ENCODE measurements around the gene STRIT1.

The STRIT1 gene

DNA sequence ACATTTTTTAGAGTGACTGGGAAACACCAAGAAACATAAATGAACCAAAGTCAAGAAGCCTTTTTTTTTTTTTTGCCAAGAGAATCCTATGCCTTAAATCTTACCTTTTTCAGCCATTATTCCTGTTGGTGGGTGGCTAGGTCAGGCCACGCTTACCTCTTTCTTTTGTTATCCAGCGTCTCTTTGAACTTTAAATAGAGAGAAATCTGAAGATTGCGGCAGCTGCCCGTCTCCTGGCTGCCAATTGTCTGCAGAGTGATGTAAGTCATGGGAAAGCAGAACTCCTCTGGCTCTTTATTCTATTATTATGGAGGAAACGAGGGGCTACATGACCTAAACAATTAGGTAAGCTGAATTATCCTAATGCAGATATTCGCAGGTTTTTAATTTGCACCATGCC is at the start of gene STRIT1:
Gene STRIT1, minus strand, starts transcription at position 168 of the 400 bp plus-strand sequence.
- DNase-seq, result no peak

DNA sequence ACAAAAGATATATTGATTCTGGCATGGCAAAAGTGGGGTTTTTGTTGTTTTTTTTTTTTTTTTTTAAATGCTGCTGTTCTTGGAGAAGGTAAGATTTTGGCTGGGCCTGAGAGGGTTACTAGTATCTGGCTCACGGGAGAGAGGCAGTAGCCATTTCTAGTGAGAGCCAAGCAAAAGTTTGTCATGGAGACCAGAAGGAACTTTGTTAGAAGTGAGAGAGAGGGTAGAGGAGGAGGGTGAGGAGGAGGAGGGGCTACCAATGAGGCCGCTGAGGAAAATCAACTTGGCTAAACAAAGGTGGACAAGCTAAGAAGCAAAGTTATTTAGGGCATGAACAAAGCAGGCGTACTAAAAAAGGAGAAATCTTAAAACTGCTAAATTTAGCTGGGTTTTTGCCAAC is 48.9 kb upstream of the STRIT1 start:
- DNase-seq, result no peak

DNA sequence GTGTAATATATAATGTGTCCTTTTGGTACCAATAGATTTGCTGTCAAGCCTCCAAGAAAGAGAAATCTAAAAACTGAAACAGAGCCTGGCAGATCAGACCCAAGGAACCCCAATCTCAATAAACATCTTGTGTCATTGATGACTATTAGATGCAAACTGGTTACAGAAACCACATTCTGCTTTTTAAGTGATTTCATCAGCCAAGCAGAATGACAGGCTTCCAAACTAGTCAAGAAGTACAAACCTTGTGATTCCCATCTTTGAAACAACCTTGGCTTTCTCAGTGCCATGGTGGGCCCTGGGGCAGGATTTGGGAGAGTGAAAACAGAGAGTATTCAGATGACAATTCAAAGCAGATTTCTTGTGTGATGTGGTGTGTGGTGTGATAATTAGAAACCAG is 45.6 kb upstream of the STRIT1 start:
- no peak for DNase-seq

DNA sequence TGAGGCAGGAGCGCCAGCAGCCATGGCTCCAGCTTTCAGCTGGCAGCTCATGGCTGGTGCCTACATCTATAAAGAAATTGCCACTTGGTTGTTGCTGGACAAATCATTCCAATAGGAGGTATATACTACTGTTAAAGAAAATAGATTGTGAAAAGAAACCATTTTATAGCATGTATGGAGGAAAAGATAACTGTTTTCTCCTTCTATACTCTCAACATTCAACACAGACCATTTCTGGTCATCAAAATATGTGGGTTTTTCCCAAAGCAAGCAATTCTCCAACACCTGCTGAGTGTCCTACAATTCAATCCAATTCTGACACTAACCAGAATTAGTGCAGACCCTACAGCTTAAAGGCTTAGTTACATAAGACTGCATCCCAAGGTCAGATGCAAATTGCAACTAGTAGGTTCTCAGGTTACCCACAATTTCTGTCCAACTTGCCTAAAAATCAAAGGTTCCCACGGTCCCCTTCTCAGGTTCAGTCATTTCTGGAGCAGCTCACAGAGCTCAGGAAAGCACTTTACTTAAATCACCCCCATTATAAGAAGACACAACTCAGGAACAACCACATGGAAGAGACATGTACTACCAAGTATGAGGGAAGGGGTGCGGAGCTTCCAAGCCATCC is 42.4 kb upstream of the STRIT1 start:
- no peak for DNase-seq

DNA sequence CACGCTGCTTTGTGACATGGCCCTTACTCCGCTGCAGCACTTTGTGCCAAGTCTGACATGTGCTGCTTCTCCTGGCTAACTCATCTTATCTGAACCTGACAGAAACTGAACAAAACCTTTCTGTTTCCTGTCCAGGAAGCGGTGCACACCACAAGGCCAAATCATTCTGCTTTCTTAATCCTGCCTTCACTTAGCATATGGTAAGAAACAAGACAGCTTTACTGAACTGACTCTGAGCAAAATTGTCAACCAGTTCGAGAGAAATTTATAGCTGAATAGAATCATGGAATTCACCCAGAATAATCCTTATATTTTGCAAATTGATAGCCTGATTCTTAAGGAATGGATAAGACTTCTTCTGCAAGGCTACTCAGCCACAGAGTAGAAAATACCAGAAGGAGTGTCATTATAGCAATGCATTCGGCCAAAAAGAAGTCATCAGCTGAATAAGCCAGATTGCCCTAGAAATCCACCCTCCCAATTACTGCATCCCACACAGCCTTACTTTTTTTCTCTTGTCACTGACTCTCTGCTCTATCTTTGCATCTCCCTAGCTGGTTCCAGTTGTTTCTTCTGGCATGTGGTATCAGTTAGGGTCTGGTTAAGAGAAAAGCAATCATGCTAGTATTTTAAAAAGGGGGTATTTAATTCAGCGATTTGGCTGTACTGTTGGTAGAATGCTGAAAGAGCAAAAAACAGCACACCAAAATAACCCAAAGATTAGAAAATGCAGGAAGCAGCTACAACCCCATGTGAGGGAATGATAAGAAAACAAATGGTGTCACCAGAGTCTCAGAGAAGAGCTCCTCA is 41.6 kb upstream of the STRIT1 start:
- no peak for DNase-seq

DNA sequence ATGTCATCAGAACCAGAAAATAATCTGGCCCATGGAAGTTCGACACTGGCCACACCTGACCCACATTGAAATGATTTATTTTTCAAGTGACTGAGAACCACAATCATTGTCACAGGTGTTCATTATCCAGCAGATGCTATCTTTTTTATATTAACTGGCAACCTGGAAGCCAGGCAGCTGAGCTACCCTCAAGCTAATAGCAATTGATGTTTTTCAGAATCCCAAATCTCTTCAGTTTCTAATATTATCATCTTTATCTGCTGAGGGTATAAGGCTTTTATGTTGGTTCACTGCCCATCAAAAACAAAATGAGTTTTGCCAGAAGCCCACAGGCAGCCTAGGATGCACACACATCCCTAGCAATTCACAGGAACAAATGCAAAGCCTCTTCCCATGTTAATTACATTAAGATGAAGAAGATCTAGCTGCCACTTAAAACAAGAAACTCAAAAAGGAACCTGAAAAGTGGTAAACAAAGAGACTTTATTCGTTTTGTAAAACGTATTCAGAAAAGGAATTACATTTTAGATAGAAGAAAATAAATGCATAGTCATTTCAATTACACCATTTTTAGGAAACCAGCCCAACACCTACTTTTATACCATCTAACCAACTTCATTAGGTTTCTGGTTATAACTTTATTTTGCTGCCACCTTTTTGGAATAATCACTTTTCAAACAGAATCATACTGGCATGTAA is 40.9 kb upstream of the STRIT1 start:
- DNase-seq, result no peak

DNA sequence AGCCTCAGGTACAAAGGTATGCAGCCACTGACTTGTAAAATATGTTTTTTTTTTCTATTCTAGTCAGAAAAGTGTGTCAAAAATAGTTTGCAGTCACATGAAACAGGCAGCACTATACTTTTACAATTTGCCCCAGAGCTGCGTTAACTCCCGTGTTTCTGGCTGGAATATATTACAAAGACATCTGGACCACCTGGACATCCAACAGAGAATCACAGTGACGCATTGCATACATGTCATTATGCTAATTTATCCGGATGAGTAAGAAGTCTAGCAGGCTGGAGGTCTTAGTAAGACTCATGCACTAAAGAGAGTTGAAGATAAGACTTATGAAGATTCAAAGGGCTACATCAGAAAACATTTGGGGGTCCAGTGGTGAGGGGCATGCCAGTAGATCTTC is 39.2 kb upstream of the STRIT1 start:
- DNase-seq, result no peak

DNA sequence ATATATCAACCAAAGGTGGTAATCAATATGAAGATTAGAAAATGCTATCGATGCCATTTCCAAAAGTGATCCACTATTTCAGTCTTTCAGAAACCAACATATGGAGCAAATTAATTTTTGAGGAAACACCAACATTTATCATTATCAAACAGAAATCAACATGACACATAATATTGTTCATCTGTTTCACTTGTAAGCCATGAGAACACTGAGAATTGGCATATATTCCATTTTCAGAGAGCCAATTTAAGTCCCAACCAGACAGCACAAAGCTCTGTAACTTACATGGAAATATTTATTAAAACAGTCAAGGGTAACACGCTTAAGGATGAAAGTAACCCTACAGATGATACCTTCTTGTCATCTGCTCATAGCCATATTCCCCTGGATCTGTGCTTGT is 37.6 kb upstream of the STRIT1 start:
- no peak for DNase-seq

DNA sequence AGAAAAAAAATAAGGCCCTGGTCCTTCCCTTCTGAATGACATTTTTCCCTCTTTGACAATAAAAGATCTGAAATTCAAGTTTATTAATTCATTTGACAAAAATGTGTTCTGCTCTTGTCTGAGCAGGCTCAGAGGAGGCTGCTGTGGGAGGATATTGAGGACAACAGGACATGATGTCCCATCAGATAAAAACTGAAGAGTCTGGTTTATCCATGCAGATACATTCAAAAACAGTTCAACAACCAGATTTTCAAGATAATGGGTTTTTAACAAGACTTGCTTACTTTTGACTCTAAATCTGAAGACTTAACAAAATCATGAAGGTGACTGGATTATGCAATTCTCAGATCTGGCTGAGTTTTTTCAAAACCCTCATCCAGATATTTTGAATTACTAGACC is 36.9 kb upstream of the STRIT1 start:
- no peak for DNase-seq

DNA sequence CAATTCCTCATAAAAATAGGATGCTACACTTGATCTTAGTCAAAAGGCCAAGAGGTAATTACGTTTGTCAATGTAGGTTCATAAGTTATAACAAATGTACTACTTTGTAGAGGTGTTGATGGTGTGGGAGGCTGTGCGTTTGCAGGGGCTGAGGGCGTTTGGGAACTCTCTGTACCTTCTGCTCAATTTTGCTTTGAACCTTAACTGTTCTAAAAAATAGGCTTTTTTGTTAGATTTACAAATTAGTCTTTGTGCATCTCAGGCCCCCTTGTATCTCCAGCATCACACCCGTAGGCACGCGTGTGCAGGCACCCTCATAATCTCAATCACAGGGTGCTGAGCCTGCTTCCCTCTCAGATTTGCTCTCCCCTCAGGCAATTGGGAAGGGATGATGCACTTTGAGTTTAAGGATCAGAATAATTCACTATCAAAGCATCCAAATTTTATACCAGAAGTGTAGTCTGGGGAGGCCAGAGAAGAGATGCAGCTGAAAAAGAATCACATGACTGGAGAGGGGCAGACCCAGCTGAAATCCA is 36.1 kb upstream of the STRIT1 start:
- DNase-seq, result no peak

DNA sequence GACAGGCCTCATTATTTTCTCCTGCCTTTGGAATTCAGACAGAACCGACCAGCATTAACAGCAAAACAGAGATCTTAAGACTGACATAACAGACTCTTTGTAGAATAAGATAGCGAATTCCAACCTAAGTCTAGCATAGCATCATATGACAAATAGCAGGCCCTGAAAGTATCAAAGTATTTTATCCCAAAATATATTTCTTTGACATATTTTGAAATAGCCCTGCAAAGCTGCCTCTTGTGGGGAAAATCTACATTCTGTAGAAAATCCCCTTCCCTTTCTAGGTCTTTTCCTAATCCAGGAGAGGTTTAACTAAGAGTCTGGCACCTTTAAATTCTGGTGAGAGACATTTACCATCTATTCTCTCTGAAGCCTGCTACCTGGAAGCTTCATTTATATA is 34.4 kb upstream of the STRIT1 start:
- DNase-seq, result no peak

DNA sequence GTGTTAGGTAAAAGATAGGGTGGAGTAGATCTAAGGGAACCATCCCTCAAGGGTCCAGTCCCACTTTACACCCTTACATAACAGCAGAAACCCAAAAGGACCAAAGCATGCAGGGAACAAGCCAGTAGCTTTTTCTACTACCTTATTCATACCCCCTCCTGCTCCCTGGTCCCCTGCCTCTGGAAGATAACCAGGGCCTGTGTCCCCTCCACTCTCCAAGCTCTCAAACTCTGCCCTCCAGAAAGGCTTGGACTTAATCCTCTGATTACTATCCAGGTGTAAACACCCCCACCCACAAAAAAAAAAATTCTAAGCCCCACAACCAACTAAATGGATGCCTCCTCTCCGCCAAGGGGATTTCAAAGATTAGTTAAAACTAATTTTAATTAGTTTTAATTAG is 33.9 kb upstream of the STRIT1 start:
- no peak for DNase-seq

DNA sequence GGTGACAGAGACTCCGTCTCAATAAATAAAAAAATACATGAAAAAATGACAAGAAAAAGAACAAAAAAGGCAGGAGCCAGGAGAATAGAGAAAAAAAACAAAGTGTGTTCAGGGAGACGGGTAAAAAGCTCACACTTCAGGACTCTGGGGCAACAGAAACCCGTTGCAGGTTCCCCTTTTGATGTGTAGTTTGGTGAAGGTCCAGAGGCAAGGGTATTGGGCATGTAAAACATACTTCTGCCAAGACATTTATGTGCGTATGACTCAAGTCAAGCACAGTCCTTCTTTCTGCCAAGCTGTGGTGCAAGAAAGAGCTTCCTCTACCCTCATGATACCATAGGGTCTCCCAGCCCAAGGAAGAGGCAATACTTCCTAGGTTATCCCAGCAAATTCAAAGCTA is 33.4 kb upstream of the STRIT1 start:
- DNase-seq, result no peak

DNA sequence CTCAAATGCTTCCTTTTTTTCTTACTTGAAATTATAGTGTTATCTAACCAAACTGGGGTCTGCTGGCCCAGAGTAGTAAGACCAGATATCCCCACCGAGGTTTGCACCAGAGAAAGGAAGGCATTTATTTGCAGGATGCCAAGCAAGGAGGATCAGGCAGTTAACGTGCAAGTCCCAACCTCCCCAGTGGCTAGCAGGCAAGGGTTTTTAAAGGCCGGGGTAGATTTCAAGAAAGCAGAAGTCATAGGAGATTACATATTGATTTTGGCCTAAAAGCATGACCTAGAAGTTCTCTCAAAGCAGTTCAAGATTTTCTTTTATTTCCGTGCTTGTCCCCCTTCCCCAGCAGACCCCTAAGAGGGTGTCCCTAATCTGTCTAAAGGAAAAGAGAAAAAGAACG is 32.8 kb upstream of the STRIT1 start:
- no peak for DNase-seq

DNA sequence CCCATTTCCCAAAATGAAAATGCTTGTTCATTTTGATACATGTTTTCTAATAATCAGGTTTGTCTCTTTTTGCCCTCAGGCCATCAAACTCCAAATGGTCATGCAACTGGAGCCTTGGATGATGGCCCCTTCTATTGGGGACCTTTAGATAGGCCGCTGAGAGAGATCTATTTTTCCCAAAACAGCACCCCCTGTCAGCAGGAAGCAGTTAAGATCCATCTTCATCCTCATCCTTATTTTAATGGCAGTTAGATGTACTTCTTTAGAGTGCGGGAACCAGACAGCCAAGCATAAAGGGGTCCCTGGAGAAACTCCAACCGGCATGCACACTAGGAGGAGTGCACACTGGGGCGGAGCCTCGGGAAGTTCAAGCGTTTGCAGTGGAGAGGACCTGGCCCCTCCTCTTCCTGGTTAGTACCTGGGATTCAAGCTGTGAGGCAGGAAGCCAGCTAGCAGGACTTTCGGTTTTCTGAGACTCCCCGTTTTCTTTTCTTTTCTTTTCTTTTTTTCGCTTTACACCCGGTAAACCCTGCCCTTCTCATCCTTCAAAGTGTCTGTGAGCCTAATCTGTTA is 31.9 kb upstream of the STRIT1 start:
- no peak for DNase-seq

DNA sequence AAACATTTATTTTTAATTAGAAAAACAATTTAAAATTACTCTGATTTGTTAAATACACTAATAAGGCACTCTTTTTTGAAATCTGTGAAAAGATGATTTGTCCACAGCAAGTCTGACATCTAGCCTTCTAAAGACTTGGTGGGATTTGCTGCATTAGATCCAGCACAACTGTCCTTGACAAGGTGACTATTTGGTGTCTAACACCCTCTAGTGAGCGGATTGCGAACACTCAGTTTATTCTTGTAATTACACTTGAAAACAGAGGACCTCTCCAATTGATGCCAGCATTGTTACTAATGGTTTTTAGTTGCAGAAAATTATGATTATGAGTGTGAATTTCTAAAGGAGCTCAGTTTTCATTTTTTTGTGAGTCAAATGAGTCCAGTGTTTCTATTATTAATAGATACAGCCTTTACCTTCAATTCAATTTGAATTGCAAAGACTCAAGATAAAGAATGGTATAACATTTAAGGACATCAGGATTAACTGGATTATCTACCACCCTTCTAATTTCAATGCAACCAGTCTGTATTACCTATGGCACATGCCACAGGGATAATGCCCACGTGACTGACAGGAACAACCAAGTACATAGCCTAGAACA is 29.7 kb upstream of the STRIT1 start:
- peak; percentile 80 for DNase-seq

DNA sequence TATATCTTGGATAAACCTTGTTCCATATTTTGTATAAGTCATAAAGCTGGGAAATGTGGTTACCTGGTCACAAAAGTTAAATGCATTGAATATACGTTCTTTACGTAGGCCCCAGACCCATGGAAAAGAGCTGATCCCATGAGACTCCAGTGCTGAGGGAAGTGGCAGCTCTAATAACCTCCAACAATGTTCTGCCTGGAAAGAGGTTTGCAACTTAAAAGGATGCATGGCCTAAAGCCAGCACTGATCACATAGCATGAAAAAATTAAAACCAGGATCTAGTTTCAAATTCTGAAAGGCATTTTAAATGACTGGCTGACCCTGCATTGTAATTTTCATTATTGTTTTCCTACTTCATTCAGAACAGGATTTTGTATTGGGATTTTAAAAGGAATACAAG is 27.9 kb upstream of the STRIT1 start:
- DNase-seq, result no peak

DNA sequence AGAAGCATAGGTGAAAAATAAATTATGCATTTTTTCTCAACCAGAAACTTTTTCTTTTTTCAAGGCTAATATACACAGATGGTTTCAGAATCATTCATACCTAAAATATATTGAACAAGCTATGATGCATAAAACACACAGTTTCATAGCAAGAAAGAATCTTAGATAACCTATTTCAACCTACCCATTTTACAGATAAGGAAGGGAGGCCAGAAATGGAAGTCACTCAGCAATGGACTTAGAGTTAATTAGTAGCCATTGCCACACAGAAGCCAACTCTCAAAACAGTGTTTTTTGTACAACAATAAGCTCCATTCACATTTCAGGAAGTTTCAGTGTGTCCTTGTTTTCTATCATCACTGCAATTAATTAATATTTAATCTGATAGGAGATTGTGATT is 27.5 kb upstream of the STRIT1 start:
- no peak for DNase-seq

DNA sequence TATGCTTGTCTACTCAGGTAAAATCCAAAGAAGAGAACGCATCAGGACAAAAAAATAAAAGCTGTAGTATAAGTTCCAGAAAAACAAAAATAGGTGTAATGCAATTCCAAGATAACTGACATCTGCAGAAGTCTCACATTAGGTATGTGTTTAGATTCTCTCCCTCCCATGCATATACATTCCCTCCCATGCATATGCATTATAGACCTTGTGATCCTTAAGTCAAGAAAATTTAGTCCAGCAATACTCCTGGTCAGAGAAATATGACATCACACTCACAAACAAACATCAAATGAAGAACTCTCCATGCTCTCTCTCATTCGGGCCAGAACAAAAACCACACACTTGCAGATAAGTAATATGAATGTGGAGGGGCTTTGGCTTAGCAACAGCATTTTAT is 25.3 kb upstream of the STRIT1 start:
- no peak for DNase-seq

DNA sequence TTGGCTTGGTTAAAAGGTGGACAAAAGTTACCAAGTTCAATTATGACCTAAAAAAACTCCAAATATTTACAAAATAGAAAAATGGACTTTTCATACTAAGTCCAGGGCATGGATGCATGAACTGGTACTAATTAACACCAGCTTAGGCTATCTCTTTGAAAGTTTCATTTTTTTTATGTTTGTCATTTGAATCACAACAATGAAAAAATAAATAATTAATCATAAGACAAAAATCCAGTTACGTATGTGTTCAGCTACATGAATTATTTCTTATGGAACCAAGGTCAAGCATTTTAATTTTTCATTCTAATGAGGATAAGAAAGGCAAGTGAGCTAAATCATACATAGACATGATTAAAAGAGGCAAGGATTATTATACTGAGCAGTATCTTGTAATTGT is 23.7 kb upstream of the STRIT1 start:
- no peak for DNase-seq

DNA sequence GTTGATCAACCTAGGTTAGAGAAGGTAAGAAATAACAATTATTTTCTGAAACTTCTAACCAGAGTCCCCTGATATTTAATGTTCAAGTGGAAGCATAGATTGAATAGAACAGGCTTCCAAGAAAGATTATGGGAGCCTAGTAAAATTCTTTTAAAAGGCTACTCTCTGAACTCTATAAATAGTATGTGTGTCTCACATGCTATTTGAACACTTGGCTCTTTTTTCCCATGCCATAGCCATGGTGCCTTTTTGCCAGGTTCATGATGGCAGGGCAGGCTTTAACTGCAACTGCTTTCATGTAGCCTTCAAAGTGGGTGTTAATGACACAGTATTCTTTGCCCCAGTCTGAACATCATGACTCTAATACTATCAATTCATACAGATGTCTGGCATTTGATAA is 22.9 kb upstream of the STRIT1 start:
- no peak for DNase-seq

DNA sequence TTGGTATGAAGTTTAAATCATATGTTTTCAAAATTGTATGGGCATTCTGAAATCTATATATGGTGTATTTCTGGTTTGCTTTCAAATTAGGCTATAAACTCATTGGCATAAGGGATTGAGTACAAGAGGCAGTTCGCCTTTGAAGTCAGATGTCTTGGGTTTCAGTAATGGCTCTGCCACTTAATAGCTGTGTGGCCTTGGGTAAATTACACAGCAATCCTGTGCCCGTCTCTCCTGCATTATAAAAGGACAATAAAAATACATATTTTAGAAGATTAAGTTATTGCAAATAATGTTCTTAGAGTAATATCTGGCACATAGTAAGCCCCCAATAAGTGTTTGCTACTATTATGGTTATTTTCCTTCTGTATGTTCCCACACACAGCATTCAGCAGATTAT is 20.4 kb upstream of the STRIT1 start:
- DNase-seq, result no peak

DNA sequence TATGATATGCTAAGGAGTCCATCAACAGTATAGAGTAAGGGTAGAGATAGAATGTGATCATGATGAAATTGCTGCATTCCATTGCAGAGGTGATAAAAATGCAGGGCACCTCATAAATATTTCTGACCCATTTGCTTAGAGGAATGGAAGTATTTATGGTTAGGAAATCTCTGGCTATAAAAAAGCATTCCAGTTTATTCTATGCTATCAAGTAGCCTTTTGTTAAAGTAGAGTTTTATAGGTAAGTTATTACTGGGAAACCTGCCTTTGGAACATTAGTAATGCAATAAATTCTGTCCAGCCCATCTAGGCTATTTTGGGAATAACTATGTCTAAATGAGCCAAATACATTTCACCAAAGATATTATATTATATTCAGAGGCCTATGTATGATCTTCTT is 19.8 kb upstream of the STRIT1 start:
- DNase-seq, result no peak
